Subcutaneous abdominal adipose tissue (tissue), 5 donors: ENCODE results near the gene ANKS1B.

Experiments
- H3K27ac ChIP-seq: one replicate; pipeline ENCODE4 v1.7.0; 2013; ENCODE audit warnings: low read depth, mild to moderate bottlenecking, inconsistent platforms, low read length, moderate library complexity
- H3K27me3 ChIP-seq, 5 donors: one replicate each; pipeline ENCODE4 v1.7.0; 2013; ENCODE audit warnings: low read length in 5 of 5, inconsistent platforms in 1 of 5; ENCODE audit not compliant: control insufficient read depth in 5 of 5, insufficient read depth in 4 of 5
- H3K36me3 ChIP-seq, 5 donors: one replicate each; pipeline ENCODE4 v1.7.0; 2013; ENCODE audit warnings: low read length in 5 of 5; ENCODE audit not compliant: control insufficient read depth in 5 of 5, insufficient read depth in 5 of 5
- H3K4me1 ChIP-seq, 5 donors: one replicate each; pipeline ENCODE4 v1.7.0; 2013; ENCODE audit warnings: low read length in 5 of 5, mild to moderate bottlenecking in 3 of 5, moderate library complexity in 1 of 5; ENCODE audit not compliant: control insufficient read depth in 5 of 5, insufficient read depth in 5 of 5
- H3K4me3 ChIP-seq, 5 donors: one replicate each; pipeline ENCODE4 v1.7.0; 2013; ENCODE audit warnings: low read length in 5 of 5, low read depth in 1 of 5
- H3K9ac ChIP-seq, 5 donors: one replicate each; pipeline ENCODE4 v1.7.0; 2013; ENCODE audit warnings: low read length in 5 of 5, mild to moderate bottlenecking in 4 of 5, moderate library complexity in 3 of 5
- H3K9me3 ChIP-seq, 5 donors: one replicate each; pipeline ENCODE4 v1.7.0; 2013; ENCODE audit warnings: low read length in 5 of 5; ENCODE audit not compliant: control insufficient read depth in 5 of 5
- donor health status: healthy.
- donor health status: healthy.
- donor health status: healthy.
- donor health status: healthy.
- donor health status: healthy.

The ANKS1B gene

GRCh38 chr12:99024191-99024590 lies 960.5 kb downstream of the ANKS1B start:
- no peak overlapping the region for H3K9ac ChIP-seq
- H3K27ac ChIP-seq, result no peak overlapping the region
- H3K27me3 ChIP-seq, result no peaks in the 10 kb centered on the region
- H3K9me3 ChIP-seq, result no peaks in the 10 kb centered on the region
- H3K4me3 ChIP-seq, result no peak overlapping the region
- H3K4me1 ChIP-seq, result no peaks in the 10 kb centered on the region
- no peaks in the 10 kb centered on the region for H3K36me3 ChIP-seq

GRCh38 chr12:99020871-99021270 lies 963.9 kb downstream of the ANKS1B start:
- H3K9me3 ChIP-seq, result peaks cover 0 to 5% (median 4%) of the 10 kb centered on the region in 5 donors
- no peak overlapping the region for H3K27ac ChIP-seq
- no peaks in the 10 kb centered on the region for H3K27me3 ChIP-seq
- H3K9ac ChIP-seq, result no peak overlapping the region
- H3K36me3 ChIP-seq, result no peaks in the 10 kb centered on the region
- no peak overlapping the region for H3K4me3 ChIP-seq
- no peaks in the 10 kb centered on the region for H3K4me1 ChIP-seq

DNA sequence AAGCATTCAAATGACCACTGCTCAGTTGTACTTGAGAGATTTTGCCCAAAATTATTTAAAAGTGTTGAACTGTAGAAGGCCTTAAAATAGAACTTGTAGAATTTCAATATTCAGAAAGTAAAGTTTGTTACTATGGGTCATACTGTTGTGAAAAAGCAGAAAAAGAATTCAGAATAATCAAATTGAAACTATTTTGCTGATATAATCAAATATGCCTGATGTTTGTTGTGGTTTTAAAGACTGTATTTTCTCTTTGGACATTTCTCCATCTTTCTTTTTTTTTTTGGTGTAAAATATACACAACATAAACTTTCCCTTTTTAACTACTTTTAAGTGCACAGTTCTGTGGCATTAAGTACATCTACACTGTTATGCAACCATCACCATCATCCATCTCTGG lies 964.9 kb downstream of the ANKS1B start:
- H3K9me3 ChIP-seq, result peaks cover 0 to 5% (median 4%) of the 10 kb centered on the region in 5 donors
- H3K27ac ChIP-seq, result no peak overlapping the region
- no peaks in the 10 kb centered on the region for H3K36me3 ChIP-seq
- no peak overlapping the region for H3K9ac ChIP-seq
- H3K4me3 ChIP-seq, result no peak overlapping the region
- no peaks in the 10 kb centered on the region for H3K27me3 ChIP-seq
- H3K4me1 ChIP-seq, result no peaks in the 10 kb centered on the region

GRCh38 chr12:99017971-99018370 lies 966.8 kb downstream of the ANKS1B start:
- H3K4me1 ChIP-seq, result no peaks in the 10 kb centered on the region
- H3K9ac ChIP-seq, result no peak overlapping the region
- H3K27me3 ChIP-seq, result no peaks in the 10 kb centered on the region
- no peak overlapping the region for H3K27ac ChIP-seq
- peaks cover 0 to 5% (median 4%) of the 10 kb centered on the region in 5 donors for H3K9me3 ChIP-seq
- H3K4me3 ChIP-seq, result no peak overlapping the region
- H3K36me3 ChIP-seq, result no peaks in the 10 kb centered on the region

- Histone ChIP-seq H3K27ac (no peak overlapping the region), H3K36me3 (no peaks in the 10 kb centered on the region), H3K27me3 (no peaks in the 10 kb centered on the region), H3K9me3 (no peaks in the 10 kb centered on the region), H3K9ac (no peak overlapping the region), H3K4me1 (no peaks in the 10 kb centered on the region), H3K4me3 (no peak overlapping the region)
These were observed 975.0 kb downstream of the ANKS1B start for GRCh38 chr12:99009654-99010296.

GRCh38 chr12:99005601-99006000 lies 979.1 kb downstream of the ANKS1B start:
- Histone ChIP-seq H3K27ac (no peak overlapping the region), H3K36me3 (no peaks in the 10 kb centered on the region), H3K27me3 (no peaks in the 10 kb centered on the region), H3K9ac (no peak overlapping the region), H3K4me1 (no peaks in the 10 kb centered on the region), H3K4me3 (no peak overlapping the region), H3K9me3 (no peaks in the 10 kb centered on the region)

GRCh38 chr12:99004799-99005466 lies 979.8 kb downstream of the ANKS1B start:
- Histone ChIP-seq H3K27me3 (no peaks in the 10 kb centered on the region), H3K36me3 (no peaks in the 10 kb centered on the region), H3K27ac (no peak overlapping the region), H3K9me3 (no peaks in the 10 kb centered on the region), H3K9ac (no peak overlapping the region), H3K4me3 (no peak overlapping the region), H3K4me1 (no peaks in the 10 kb centered on the region)

- Histone ChIP-seq H3K9ac (no peak overlapping the region), H3K4me1 (no peaks in the 10 kb centered on the region), H3K9me3 (no peaks in the 10 kb centered on the region), H3K36me3 (no peaks in the 10 kb centered on the region), H3K27ac (no peak overlapping the region), H3K4me3 (no peak overlapping the region), H3K27me3 (no peaks in the 10 kb centered on the region)
These were observed 982.0 kb downstream of the ANKS1B start for GRCh38 chr12:99002731-99003130.

GRCh38 chr12:99002156-99002555 lies 982.6 kb downstream of the ANKS1B start:
- H3K4me1 ChIP-seq, result no peaks in the 10 kb centered on the region
- H3K27ac ChIP-seq, result no peak overlapping the region
- H3K9me3 ChIP-seq, result no peaks in the 10 kb centered on the region
- no peaks in the 10 kb centered on the region for H3K36me3 ChIP-seq
- no peak overlapping the region for H3K9ac ChIP-seq
- H3K4me3 ChIP-seq, result no peak overlapping the region
- H3K27me3 ChIP-seq, result no peaks in the 10 kb centered on the region

DNA sequence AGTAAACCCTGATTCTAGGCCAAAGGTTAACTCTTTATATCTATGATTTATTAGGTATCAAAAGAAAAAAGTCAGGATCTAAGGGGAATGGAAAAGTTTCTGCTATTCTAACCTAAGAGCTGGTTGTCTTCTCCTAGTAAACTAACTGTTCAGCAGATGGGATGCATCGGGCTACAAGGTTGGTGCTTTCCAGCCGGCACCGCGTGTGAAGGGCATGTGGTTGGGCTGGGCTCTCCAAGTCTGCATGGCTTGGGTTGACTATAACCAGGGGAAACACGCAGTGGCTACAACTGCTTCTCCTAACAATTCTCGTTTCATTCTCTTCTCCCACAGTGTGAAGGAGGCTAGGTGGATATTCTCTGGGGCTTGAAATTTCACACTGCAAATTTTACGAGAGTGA lies 985.2 kb downstream of the ANKS1B start:
- H3K4me3 ChIP-seq, result no peak overlapping the region
- H3K27ac ChIP-seq, result no peak overlapping the region
- H3K36me3 ChIP-seq, result no peaks in the 10 kb centered on the region
- H3K9ac ChIP-seq, result no peak overlapping the region
- peaks cover 0 to 4% (median 0%) of the 10 kb centered on the region in 5 donors for H3K27me3 ChIP-seq
- H3K4me1 ChIP-seq, result no peaks in the 10 kb centered on the region
- H3K9me3 ChIP-seq, result no peaks in the 10 kb centered on the region
